Brain microvascular endothelial cell (primary cell): ENCODE measurements around the gene ZNF850.

Experiments used
- DNase-seq: peaks from one replicate; pipeline ENCODE4 v3.0.0-alpha.2; 2020
- H3K27ac ChIP-seq: fragments of 250-450 bp; sonication (Bioruptor Pico); 2 replicates; pipeline ENCODE4 v1.5.1; 2020; ENCODE audit warnings: mild to moderate bottlenecking, moderate library complexity
- H3K27me3 ChIP-seq: fragments of 250-450 bp; sonication (Bioruptor Pico); replicated peaks from 2 replicates; pipeline ENCODE4 v1.5.1; 2020; ENCODE audit warnings: mild to moderate bottlenecking
- H3K36me3 ChIP-seq: fragments of 250-450 bp; sonication (Bioruptor Pico); replicated peaks from 2 replicates; pipeline ENCODE4 v1.5.1; 2020; ENCODE audit warnings: mild to moderate bottlenecking
- H3K4me3 ChIP-seq: 2 replicates; pipeline ENCODE4 v1.5.1; 2011; ENCODE audit warnings: low read depth, mild to moderate bottlenecking, control low read depth, low read length, moderate library complexity
- CTCF ChIP-seq: IDR thresholded peaks from 2 replicates; pipeline ENCODE4 v1.5.1; 2011; ENCODE audit warnings: low read depth, mild to moderate bottlenecking, moderate library complexity, low read length, control low read depth, inconsistent platforms; ENCODE audit errors: missing control alignments
- in situ Hi-C: cut with HindIII; loops from 2 replicates; pipeline ENCODE4 v1.10.0; 2017; ENCODE audit warnings: low sequenced_read_pairs, low pct_ligation_motif_present

ZNF850 gene

GRCh38 chr19:36707134-36707533 is 65.5 kb downstream of the ZNF850 start:
- H3K27me3 ChIP-seq: no peaks in the 10 kb centered on the region
- no peak overlapping the region for H3K4me3 ChIP-seq
- DNase-seq: no peak
- no peak overlapping the region for H3K27ac ChIP-seq
- no peak for TF ChIP-seq CTCF
- in situ Hi-C loops: no loop called here
- H3K36me3 ChIP-seq: peaks cover under 1% of the 10 kb centered on the region

- Histone ChIP-seq H3K27ac (no peak overlapping the region), H3K4me3 (peak overlapping the region; percentile 68), H3K36me3 (peaks cover 26% of the 10 kb centered on the region), H3K27me3 (no peaks in the 10 kb centered on the region)
- in situ Hi-C loops: no loop called here
- no peak for TF ChIP-seq CTCF
- no peak for DNase-seq
These were observed 84.5 kb downstream of the ZNF850 start for GRCh38 chr19:36688058-36688457.

GRCh38 chr19:36687214-36688056 is 85.2 kb downstream of the ZNF850 start, which contains the start of gene ZNF567:
Gene ZNF567, plus strand, starts transcription at chr19:36687612. Its CDS starts 7,256 bp downstream, at chr19:36694868.
- Histone ChIP-seq H3K27me3 (no peaks in the 10 kb centered on the region), H3K4me3 (peak within 1 kb of the TSS; percentile 68), H3K27ac (no peak within 1 kb of the TSS), H3K36me3 (peaks cover 20% of the 10 kb centered on the region)
- in situ Hi-C loops: no loop called here
- no peak for TF ChIP-seq CTCF
- peak; percentile 95 for DNase-seq

GRCh38 chr19:36686365-36687213 is 86.0 kb downstream of the ZNF850 start:
- Histone ChIP-seq H3K4me3 (peak overlapping the region; percentile 68), H3K27me3 (no peaks in the 10 kb centered on the region), H3K27ac (no peak overlapping the region), H3K36me3 (peaks cover 12% of the 10 kb centered on the region)
- in situ Hi-C loops: no loop called here
- peak; percentile 5 for DNase-seq
- no peak for TF ChIP-seq CTCF

GRCh38 chr19:36685835-36686234 is 86.8 kb downstream of the ZNF850 start:
- Histone ChIP-seq H3K27me3 (no peaks in the 10 kb centered on the region), H3K27ac (no peak overlapping the region), H3K4me3 (no peak overlapping the region), H3K36me3 (peaks cover 10% of the 10 kb centered on the region)
- no peak for DNase-seq
- in situ Hi-C loops: no loop called here
- no peak for TF ChIP-seq CTCF
